ENCODE results near the gene CNIH3.
"Not testable (repeated sequence)": the region's sequence is repeated elsewhere in the genome, so short reads cannot be mapped to it uniquely, and the experiment has no call there.

Gene CNIH3

DNA sequence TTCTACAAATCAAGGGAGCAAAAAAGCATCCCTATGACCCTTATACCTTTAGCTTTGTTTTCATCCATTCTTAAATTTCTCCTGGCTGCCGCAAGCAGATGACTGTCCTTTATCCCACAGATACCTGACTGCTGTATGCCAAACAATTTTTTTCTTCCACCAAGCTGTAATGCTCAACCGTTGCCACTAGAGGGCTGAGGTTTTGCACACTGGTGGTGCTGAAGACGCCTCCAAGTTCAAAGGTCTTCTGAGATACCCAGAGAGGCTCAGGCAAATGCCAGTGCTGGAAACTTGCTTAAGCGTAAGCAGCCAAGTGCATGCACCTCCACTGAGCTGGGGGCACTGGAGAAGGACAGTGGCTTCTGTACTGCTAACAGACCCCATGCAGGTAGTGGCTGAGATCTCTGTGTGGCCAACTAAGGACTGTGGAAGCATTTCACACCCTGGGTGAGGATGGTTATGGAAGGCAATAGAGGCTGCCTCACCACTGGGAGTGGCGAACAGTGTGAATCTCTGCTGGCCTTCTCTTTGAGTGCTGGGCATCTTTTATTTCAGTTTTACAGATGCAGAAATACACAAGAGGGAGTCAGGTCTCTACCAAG is 28.5 kb downstream of the CNIH3 start:
- peak in 3 of 5 donors; percentile 23 to 64 (median 46) for DNase-seq

DNA sequence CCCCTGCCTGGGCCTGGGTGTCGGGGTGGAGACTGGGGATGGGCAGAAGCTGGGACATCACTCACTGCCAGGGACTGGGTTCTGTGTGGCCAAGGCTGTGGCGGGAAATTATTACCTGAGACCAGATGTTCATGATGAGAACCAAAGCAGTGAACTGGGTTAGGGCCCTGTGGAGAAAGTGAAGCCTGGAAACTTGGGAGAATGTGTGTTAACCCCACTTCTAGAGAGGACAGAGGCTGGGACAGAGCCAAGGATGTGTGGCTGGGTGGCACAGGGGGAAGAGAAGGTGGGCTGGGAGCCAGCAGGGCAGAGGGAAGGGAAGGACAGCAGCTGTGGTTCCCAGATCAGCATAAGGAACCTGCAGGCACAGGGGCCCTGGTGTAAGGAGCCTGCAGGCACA is 31.3 kb downstream of the CNIH3 start:
- no peak for DNase-seq

DNA sequence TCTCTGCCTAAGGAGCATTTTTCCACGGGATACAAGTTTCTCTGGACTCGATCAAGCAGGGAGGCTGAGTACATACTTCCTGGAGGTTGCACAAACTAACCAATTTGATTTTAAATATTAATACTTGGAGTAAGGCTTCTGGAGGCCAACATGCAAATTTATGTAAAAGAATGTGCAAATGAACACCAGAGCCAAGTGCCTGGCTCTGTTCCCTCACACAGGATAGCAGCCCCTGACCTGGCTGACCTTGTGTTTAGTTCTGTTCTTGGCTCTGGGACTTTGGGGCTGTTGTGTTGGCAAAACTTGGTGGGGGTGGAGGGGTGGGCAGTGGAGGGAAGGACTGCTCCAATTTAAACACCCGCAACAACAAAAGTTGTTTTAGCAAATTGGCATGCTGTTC is 34.2 kb downstream of the CNIH3 start:
- no peak for DNase-seq

DNA sequence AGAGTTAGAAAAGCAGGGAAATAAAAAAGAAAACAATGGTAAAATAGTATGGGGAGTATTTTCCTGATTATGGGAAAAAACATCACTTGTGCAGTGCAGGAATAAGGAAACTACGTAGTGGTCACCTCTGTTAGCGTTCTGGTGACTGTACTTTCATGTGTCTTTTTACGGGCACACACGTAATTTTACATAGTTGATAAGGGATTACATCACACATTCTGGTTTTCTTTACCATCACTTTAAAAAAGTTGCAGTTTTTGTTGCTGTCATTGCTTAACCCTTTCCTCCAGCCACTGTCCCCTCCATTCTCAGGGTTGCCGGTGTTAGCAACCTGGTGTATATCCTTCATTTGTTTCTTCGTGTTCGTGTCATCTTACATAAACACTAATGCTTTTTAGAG is 35.1 kb downstream of the CNIH3 start:
- no peak for DNase-seq

DNA sequence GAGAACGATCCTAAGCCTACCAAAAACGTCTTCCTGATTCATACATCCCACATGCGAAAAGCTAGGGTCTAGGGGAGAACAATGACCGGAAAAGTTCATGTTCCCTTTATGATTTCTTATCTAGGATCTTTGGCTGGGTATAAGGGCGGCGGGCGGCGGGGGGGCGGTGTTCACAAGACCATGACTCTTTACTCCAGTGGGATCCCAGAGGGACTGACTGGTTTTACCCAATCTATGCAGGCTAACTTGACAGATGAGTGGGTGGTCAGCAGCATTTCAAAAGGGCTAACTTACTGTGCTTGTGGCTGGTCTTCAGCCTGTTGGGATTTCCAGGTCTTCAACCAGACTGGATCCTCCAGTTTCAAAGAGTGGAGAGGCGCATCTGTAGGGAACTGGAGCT is 40.3 kb downstream of the CNIH3 start:
- no peak for DNase-seq

DNA sequence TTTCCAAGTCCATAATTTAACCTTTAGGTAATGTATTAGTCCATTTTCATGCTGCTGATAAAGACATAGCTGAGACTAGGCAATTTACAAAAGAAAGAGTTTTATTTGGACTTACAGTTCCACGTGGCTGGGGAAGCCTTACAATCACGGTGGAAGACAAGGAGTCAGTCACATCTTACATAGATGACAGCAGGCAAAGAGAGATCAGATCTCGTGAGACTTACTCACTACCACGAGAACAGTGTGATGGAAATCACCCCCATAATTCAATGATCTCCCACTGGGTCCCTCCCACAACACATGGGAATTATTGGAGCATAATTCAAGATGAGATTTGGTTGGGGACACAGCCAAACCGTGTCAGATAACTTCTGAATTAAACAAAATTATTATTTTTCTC is 44.0 kb downstream of the CNIH3 start:
- no peak for DNase-seq

DNA sequence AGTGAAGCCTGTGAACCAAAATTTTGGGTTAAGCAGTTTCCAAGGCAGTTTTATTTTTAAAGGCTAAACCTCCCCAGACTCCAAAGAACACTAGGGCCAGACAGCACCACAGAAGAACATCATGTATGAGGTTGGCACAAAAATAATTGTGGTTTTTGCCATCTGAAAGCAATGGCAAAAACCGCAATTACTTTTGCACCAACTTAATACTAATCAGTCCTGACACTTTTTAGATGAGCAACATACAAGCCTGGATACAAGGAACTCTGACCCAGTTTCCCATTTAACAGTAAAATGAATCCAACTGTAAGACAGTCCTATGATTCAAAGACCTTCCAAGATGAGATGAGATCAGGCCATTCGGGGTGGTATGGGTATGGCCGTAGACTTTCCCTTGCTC is 46.8 kb downstream of the CNIH3 start:
- DNase-seq: no peak

DNA sequence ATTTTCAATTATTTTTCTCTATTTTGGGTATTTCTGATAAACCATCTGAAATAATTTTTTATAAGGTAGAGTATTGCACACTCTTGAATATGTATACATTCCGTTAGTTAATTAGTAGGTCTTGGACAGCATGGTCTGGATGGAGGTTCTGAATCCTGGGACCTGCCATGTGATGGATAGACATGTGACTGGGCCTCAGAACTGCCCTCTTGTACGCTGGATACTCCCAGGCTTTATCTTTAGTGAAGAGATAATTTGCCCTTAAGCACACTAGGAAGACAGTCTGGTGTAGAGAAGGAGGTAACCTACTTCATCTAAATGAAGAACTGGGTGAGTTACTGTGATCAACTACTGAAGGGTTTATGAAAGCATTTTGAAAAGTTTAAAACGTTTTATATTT is 48.9 kb downstream of the CNIH3 start:
- DNase-seq: no peak

DNA sequence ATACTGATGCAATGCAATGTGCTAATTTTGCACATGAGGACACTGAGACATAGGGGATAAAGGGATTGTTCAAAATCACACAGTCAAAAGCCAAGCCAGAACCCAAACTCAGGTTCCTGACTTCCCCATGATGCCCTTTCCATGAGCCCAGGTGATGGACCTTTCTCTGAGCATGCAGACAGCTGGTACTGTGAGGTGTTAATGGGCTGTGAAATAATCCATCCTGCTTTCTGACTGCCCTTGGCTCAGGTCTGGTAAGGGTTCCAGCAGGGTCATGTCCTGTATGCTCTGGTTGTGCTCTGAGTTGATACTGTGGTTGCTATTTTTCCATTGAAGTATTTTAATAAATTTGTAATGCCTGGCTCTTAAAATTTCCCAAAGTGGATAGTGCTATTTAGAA is 50.0 kb downstream of the CNIH3 start:
- DNase-seq: no peak

DNA sequence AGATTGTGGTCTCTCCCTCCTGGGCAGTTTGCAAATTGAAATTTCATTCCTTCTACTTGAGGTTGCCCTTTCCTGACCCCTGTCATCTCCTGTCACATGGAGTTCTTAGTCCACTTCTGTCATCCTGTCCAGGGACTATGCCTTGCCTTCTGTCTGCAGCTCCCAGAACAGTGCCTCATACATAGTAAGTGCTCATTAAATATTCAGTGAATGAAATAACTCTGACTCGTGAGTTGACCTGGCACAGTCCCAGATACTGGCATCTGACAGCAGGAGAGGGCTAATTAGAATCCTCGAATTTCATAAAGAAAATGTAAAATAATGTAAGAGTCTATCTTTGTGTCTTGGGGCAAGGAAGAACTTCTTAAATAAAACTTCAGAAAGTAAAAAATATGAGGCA is 50.8 kb downstream of the CNIH3 start:
- DNase-seq: no peak

DNA sequence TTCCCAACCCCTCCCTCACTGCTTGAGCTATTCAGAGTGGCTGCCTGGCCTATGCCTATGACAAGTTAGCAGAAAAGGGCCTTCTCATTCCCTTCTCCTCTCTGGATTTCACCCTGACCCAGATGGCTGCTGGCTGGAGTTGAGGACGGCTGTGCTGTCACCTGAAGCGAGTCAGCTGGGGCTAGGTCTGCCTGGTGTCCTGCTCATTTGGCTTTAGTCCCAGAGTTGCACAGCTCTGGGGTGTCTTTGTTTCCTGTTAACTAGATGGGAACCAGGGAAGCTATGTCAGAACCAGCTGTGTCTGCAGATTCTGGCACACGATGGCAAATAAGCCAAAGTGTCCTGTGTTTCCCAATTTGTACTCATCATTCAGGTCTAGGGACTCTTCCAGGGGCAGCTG is 52.9 kb downstream of the CNIH3 start:
- no peak for DNase-seq

DNA sequence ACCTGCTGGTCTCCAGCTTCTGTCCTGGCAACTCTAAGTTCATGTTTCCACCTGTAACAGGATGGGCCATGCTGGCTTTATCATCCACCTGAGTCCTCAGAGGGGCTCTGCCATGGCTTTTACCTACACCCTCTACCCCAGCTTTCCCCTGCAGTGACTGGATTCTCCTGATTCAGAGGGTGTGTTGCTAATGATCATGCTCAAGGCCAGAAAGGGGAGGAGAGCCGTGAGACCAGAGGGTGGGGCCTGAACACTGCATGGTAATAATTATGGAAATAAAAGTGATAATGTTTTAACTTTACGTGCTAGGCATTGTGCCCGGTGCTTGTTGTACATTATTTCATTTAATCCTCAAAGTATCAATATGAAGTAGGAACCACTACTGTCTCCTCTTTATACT is 53.3 kb downstream of the CNIH3 start:
- DNase-seq: no peak

DNA sequence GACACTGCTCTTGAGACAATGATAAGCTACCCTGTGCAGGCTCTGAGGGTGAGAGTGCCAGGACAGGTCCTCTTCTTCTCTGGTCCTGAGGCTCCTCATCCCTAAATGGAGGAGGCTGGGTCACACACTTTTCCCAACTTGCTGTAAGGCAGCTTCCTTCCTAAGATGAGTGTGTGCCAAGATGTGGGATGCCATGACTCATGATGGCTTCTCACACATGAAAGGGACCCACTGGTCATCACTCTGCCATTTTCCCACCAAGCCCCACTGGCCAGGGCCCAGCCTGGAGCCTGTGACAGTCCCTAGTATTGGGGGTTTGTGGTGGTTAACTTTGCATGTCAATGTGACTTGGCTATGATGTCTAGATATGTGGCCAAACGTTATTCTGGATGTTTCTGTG is 54.4 kb downstream of the CNIH3 start:
- no peak for DNase-seq

DNA sequence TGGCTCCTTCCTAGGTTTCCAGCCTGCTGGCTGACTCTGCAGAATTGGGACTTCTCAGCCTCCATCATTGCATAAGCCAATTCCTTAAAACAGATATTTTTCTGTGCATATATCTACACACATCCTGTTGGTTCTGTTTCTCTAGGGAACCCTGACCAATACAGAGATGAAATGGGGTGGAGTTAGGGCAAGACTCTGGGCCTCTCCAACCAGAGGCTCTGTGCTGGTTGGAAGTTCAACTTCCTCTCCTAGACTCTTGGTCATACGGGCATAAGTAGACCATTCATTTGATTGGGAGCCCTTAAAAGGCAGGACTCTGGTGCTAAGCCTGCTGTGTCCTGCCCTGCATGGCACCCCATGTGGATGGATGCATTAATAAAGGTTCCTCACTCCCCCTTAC is 55.0 kb downstream of the CNIH3 start:
- no peak for DNase-seq

DNA sequence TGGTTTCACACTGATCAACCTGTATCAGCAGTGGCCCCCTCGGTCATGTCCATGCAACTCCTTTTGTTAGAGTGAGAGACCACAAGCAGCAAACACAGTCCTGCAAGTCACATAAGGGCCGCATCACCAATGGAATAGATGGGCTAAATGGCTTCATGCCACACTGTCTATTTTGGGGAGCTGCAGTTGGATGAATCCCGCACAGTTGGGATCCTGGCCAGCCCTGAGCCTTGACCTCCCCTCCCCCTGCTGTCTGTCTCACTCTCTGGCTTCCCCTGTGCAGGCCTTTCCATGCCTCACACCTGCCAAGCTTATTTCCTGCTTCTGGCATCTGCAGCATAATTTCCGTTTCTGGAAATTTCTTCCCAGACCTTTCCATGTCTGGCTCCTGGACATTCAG is 57.0 kb downstream of the CNIH3 start:
- no peak for DNase-seq

DNA sequence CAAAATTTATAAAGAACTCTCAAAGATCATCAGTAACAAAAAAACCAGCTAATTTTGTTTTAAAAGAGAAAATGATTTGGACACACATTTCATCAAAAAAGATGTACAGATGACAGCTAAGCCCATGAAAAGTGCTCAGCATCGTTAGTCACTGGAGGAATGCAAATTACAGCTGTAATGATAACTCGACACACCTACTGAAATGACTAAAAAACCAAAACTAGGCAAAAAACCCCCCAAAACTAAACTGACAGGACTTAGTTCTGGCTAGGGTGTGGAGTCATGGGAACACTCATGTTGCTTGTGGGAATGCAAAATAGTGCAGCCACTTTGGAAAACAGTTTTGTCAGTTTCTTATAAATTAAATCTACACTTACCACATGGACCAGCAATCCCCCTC is 59.5 kb downstream of the CNIH3 start:
- no peak for DNase-seq

DNA sequence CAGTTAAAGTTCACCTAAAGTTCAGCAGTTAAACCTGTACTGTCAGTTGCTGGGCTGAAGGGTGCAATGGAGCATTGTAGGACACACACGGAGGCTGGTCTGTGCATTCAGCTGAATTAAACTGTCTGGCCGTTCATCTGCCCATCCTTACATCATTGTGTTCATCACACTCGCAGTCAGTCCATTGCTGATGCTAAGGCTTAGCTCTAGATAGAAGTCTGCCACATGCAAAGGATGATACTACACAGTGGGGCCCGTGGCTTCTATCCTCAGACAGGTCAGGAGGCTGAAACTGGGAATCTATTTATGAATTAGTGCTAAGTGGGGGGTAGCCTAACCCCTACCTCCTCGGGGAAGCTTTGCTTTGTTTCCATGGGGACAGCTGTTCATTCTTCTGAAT is 60.4 kb downstream of the CNIH3 start:
- no peak for DNase-seq

DNA sequence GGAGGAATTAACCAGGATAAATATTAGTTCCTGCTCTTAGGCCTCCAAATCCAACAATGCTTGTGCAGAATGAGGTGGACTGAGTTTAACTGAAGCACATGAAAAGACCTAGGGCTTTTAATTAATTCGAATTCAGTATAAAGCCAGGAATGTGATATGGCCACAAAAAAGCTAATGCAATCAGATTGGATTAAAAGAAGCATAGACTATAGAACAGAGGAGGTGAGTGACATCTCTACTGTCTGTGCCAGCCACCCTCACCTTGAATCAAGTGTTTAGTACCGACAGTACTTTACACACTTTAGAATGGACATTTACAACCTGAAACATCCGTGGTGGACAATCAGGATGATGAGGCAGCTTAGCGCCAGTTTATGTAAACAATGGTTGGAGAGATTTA is 62.1 kb downstream of the CNIH3 start:
- DNase-seq: no peak

DNA sequence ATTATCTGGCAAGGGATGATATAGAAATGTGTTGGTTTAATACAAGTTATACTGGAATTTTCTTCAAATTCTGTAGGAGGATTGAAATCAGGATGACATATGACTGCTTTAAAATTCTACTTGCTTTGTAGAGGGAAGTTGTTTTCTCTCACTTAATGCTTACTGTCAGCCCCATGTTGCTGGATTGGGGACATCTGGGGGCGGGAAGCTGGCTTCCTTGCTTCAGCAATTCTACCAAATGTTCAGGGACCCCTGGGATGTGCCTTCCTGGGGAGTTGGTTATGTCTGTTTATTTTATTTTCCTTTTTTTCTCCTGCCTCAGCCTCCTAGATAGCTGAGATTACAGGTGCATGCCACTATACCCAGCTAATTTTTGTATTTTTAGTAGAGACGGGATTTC is 63.5 kb downstream of the CNIH3 start:
- no peak for DNase-seq

DNA sequence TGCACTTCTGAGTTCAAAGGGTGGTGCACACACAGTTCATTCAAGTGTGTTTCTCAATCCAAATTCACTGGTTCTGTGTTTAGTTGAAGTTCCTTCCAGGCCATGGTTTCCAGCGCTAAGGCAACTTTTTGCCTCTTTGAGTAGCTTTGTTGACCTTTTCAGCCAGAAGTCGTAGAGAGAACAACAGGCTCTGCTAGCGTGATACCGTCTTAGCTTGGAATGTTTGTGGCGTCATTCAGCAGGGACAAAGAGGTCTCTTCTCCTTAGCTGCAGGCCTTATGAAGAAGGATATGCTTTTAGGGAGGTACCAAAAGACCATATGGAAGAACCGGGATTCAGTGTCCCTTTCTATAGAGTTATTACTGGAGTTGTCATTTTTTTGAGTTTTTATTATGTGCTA is 65.7 kb downstream of the CNIH3 start:
- DNase-seq: no peak

DNA sequence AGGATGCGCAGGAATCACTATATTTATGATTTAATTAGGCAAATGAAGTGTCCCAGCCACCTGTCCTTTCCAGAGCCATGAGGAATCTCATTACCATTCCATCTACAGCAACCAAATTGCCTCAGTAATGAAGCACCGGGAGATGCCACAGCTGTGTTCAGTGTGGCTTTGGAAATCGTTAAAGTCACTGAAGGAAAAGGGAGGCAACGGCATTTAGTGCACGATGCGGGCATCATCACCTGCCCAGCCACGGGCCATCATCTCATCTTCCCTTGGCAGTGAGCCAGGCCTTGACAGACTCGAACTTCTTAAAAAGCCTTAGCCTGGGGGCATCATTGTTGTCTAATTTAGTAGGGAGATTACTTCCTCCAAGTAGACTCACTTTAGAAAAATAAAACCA is 67.8 kb downstream of the CNIH3 start:
- DNase-seq: no peak

DNA sequence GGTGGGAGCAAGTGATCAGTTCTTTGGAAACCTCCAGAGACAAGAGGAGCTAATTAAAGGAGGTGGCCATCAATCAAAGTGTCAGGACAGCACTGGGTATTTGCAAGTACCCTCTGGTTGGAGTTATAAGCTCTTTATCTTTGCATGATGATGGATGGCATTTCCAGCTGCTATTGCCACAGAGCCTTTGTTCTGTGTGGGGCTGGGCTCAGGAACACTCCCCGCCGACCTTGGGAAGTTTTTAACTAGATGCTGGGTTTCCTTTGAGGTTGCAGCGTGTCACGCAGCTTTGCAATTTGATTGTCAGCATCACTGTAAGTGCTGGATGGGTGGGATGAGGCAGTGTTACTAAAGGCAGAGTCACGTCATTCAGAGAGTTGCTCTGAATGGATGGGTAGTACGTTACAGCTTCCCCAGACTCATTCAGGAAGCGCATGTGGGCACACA is 68.9 kb downstream of the CNIH3 start:
- DNase-seq: no peak

DNA sequence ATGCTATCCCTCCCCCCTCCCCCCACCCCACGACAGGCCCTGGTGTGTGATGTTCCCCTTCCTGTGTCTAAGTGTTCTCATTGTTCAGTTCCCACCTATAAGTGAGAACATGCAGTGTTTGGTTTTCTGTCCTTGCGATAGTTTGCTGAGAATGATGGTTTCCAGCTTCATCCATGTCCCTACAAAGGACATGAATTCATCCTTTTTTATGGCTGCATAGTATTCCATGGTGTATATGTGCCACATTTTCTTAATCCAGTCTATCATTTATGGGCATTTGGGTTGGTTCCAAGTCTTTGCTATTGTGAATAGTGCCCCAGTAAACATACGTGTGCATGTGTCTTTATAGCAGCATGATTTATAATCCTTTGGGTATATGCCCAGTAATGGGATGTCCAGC is 70.0 kb downstream of the CNIH3 start:
- DNase-seq: not testable (repeated sequence)

DNA sequence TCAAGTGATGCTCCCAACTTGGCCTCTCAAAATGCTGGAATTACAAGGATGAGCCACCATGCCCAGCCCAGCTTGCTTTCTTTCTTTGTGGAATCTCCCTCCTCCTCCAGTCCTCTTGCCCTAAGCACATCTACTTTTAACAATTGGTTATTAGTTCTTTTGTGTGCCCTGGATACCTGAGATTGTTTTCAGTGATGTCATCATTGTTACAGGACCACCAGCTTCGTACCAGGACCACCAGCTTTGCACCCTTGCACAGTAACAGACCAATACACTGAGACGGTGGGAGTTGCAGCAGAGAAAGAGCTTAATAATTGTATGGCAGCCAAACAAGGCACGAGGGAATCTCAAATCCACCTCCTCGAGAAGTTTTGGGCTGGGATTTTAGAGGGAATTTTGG is 71.3 kb downstream of the CNIH3 start:
- DNase-seq: no peak

DNA sequence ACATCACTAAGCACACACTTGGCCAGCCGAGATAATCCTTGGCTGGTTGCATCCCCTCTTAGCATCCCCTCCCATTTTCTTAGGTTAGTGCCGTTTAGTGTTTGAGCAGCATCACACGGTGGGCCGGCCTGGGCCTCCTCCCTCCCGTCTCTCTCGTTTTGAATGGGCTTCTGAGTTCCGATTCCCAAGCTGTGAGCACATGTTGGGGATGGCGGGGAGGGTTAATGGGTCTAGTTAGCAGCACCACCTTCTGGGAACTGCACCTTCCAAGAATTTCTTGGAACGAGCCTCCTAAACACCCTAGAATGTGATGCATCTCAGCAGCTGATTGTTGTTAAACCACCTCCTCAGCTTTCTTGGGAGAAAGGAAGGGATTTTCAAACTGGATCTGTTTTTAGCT is 73.3 kb downstream of the CNIH3 start:
- no peak for DNase-seq

DNA sequence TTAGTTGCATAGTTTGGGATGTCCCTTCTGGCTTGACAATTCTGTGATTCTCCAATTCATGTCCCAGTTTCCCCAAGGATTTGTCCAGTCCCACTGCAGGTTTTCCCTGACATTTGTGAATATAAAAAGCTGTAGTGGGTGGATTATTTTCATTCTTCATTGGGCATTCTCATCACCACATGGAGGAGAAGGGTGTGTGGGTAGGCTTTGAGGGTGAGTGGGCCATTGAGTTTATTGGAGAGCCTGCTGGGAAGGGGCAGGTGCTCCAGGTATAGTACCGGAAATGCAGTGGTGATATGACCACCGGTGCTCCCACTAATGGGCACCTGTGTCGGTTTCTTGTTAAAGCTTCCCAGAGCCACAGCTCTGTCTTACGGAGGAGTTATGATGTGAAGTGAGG is 74.5 kb downstream of the CNIH3 start:
- no peak for DNase-seq
